HG02642 (cell line): Measurements from ENCODE around the gene BTBD16.

Experiments used
- ATAC-seq: cut with Tn5 transposase; IDR thresholded peaks from one replicate; pipeline ENCODE4 v1.9.1; 2021; ENCODE audit warnings: mild to moderate bottlenecking; ENCODE audit not compliant: unreplicated experiment, poor library complexity

The BTBD16 gene

DNA sequence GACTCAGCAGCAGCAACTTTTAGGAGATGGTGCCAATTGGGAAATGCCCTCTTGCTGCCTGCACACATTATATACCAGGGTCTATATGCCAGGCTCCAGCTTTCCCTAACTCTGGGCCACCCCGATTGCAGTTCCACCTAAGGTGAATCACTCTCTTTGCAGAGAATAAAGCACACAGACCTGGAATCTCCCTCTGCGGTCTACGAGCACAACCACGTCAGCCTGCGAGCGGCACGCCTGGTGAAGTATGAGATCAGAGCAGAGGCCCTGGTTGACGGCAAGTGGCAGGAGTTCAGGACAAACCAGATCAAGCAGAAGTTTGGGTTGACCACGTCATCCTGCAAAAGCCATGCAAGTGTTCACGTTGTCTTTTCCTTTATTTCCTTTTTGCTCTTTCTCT, 65.2 kb downstream of the BTBD16 start:
- ATAC-seq = no peak

DNA sequence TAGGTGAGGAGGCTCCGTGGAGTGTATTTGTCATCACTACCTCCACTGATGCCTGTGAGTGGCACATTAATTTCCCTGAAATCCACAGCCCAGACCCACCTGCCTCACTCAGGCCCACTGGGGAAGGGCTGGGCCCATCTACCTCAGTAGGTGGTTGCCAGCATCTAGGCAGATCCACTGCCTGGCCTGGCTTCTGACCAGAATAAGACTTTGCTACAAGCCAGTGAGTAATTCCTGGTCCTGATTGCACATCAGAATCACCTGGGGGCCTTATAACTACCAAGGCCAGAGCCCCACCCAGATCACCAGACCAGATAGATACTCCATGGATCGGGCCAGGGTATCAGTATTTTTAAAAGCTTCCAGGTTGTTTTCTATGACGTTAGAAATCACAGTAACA, 65.9 kb downstream of the BTBD16 start:
- no peak for ATAC-seq

- ATAC-seq = no peak
These were observed 67.7 kb downstream of the BTBD16 start for GRCh38 chr10:122338609-122339441.

DNA sequence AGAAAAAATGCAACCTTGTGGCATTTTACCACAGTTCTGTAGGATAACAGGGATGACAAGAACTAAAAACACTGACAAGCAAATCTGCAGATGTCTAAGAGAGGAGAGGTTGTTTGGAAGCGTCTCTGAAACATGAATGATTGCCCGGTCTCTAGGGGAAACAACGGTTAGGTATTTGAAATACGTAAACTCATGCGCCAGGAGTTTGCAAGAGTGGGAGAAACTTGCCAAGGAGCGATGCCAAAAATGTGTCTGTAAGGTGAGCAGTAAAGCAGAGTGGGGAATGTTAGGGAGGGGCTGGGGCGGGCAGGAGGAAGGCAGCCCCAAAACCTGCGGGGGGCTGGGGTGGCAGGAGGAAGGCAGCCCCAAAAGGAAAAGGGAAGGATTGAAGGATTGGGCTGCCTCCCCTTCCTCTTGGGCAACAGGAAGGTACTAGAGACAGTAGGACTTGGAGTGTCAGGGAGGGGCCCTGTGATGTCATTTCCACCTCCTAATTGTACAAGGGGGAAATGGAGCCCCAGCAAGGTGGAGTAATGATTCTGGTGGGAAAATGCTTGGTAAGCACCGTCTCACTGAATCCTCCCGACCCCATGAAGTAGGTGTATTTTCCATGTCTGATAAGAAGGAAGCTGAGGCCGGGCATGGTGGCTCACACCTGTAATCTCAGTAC, 70.2 kb downstream of the BTBD16 start:
- no peak for ATAC-seq

DNA sequence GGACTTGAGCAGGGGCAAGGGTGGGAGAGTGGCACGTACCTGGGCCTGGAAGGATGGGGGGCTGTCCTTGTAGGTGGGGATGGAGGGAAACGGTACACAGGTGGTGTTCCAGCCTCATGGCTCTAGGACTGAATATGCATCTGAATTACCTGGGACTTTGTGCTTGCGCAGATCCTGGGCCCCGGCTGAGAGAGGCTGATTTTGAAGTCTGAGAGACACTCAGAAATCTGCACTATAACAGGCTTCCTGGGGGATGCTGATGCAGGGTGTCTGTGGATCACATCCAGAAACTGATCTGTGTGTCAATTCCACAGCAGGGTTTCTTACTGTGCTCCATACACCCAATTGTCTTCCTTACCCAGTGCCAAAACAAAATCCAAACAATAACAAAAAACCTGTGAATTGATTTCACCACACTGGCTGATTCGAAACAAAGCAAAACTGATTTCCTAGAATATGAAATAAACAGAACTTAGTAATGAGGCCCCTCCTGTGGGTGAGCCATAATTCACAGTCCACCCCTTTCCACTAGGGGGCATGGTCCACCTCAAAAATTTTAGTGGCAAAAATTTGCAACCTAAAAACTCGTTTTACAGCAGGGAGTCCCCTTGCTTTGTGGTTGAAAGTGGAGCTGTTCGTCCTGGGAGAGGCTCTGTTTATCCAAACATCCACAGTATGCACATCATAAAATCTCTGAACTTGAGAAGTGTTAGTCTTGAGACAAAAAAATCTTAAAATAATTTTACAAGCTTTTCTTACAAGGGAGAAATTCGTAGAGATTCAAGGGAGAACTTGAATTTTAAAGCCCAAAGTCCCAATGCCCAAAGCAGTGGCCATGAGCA, 71.4 kb downstream of the BTBD16 start:
- ATAC-seq = no peak

- no peak for ATAC-seq
These were observed 72.2 kb downstream of the BTBD16 start for GRCh38 chr10:122343135-122343800.

DNA sequence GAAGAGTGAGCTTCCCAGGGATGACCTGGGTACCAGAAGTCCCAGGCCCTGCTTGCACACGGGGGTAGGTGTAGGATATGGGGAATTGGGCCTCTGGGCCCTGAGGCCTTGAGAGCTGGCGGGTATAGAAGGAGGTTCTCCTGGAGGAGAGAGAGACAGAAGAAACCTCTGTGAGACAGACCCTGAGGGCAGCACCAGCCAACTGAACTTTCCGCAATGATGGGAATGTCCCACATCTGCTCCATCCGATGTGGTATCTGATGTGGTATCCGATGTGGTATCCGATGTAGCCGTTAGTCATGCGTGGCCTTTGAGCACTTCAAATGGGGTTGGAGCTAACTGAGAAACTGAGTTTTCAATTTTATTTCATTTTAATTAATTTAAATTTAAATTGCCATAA, 72.8 kb downstream of the BTBD16 start:
- no peak for ATAC-seq

- no peak for ATAC-seq
These were observed 73.7 kb downstream of the BTBD16 start for GRCh38 chr10:122344741-122345258.

DNA sequence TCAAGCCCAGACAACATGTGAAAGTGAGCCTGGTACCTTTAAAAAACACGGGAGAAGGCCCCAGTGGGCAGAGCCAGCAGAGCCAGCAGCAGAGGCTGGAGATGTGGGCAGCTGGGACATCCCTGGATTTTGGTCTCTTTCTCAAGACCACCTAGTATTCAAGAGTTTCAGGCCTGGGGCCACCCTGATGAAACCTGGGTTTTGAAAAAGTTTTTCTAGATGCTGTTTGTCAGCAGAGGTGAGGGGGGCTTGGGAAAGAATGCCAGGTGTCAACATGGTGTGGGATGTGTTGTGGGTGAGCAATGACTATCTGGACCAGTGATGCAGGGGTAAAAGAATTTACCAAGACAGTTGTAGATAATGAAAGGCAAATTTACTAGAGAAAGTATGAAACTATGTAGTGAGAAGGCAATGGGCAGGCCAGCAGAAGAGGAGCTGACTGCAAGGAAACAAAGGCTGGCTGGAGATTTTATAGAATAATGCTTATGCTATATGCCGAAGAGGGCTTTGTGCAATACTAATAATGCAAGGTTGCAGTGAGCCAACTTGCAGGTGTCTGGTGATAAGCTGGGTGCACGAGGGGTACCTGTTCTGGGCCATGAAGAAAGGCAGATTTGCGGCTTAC, 75.3 kb downstream of the BTBD16 start:
- no peak for ATAC-seq

DNA sequence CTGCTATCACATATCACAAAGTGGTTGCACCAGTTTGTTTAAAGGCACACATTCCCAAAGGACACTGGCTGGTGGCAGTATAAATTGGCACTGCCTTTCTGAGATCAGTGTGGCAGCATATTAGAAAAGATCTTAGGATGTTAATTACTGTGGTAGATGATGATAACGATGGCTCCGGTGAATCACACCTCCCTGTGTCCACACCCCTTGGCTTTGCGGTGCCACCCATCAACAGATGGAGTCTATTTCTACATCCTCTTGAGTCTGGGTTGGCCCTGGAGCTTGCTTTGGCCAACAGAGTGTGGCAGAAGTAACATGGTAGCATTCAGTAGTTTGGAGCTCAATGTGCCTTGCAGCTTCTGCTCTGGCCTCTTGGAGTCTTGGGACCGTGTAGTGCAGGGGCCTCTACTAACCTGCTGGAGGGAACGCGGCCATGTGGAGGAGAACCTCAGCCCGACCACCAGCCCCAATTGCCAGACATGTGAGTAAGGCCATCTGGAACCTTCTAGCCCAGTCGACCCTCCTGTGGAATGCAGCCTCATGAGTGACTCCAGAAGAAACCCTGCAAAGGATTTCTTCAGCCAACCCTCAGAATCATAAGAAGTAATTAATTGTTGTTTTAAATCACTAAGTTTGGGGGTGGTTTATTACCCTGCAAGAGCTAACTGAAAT, 76.2 kb downstream of the BTBD16 start:
- no peak for ATAC-seq

GRCh38 chr10:122348512-122348911, 77.4 kb downstream of the BTBD16 start:
- ATAC-seq = no peak

DNA sequence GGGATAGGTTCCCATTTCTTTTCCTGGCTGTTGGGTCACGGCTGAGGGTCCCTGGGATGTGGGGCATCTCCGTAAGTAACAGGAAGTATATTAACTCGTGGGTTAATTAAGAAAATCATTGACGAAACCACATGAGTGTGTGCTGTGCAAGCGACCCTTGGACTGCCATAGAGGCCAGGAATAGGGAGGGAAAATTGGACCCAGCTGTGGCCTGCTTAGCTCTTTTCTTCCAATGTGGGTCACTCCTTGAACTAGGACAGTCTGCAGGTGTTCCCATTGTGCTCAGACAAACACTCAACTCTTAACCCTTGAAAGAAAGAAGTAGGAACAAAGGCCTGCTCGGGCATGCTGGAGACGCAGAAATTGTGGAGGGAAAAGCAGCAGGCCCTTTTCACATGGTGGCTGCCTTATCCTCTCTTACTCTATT, 77.9 kb downstream of the BTBD16 start:
- no peak for ATAC-seq

GRCh38 chr10:122349758-122350369, 78.8 kb downstream of the BTBD16 start:
- no peak for ATAC-seq

GRCh38 chr10:122350893-122351292, 79.8 kb downstream of the BTBD16 start:
- ATAC-seq = no peak

DNA sequence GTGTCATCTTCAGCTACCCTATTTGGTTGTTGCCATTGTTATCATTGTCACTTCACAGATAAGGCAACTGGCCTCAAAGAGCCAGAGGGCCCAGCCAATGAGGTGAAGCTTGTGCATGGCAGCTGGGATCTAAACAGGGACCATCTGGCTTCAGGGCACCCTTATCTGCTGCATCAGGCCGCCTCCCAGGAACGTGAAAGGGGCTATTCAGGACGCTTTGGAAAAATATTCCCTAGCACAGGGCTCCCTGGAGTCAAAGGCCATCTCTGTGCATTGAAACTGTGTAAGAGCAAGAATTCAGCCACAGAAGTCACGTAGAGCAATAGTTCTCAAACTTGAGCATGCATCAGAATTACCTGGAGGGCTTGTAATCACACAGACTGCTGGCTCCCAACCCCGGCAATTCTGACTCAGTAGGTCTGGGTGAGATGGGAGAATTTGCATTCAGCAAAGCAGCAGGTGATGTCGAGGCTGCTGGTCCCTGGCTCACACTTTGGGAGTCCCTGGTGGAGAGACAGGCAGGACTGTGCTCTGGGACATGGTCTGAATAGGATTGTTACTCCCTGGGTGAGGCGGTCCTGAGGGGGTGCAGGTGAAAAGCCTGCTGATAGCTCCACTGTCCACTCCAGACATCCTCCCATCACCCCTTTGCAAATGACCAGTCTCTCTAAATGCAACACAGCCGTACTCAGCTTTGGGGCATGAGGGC, 81.9 kb downstream of the BTBD16 start:
- ATAC-seq = no peak

- ATAC-seq = no peak
These were observed 83.3 kb downstream of the BTBD16 start for GRCh38 chr10:122354383-122354782.

GRCh38 chr10:122357685-122358084, 86.6 kb downstream of the BTBD16 start:
- no peak for ATAC-seq

- no peak for ATAC-seq
These were observed 88.5 kb downstream of the BTBD16 start for GRCh38 chr10:122359621-122360020.
